ENCODE measurements around the gene STK17B.

The STK17B gene

DNA sequence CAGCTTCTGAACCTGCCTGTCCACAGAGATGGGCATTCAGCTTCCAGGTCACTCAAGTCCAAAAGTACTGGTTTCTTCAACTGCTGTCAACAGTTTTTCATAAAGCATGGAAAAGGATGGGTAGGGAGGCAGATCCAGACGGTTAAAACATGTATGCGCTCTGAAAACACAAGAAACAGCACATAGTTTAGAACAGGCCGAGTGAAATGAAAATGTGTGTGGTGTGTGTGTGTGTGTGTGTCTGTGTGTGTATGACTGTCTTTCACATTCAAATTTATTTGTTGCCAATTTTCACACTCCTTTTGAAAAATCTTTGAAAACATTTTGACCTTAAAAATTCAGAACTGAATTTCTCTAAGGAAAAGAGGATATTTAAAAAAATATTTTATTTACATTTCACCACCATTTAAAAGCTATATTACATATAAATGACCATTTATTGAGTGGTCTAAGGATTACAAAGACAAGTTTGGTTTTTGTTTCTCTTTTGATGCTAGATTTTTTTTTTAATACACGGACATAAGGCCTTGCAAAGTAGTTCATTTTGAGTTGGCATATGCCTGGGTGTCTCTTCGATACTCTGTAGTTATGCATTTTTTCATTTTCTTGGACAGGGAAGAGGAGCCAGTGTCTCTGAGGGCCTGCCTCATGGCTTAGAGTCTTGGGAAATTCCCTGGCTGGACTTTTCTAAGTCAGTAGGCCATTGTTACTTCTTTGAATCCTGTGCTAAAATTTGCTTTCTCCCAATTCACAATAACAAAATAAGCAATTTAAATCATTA, 30.0 kb upstream of the STK17B start:
- Histone ChIP-seq H3K4me2 (ENCODE audit: insufficient read depth, low read length, poor library complexity, severe bottlenecking) (no peak overlapping the region), H2AK5ac (ENCODE audit: low read depth, low read length) (no peak overlapping the region), H3K4me3 (ENCODE audit: low read length in 2 of 2) (no peak overlapping the region), H3K9ac (ENCODE audit: low read depth, low read length, poor library complexity) (no peak overlapping the region), H3K4me1 (ENCODE audit: control insufficient read depth in 2 of 2, insufficient read depth in 1 of 2, low read depth in 1 of 2, low read length in 2 of 2) (no peaks in the 10 kb centered on the region), H3K27me3 (ENCODE audit: control insufficient read depth in 3 of 3, insufficient read depth in 3 of 3, low read depth in 1 of 3, low read length in 3 of 3) (no peaks in the 10 kb centered on the region), H3K23ac (ENCODE audit: low read depth, low read length, poor library complexity) (no peak overlapping the region), H3K14ac (ENCODE audit: low read length) (no peak overlapping the region), H3K79me1 (ENCODE audit: low read depth, low read length) (no peaks in the 10 kb centered on the region), H3K9me3 (replicated peaks in 1 of 2; ENCODE audit: control insufficient read depth in 2 of 2, insufficient read depth in 1 of 2, low read depth in 1 of 2, low read length in 2 of 2) (no peaks in the 10 kb centered on the region), H2BK5ac (ENCODE audit: low read length) (no peak overlapping the region), H2BK120ac (ENCODE audit: low read depth, low read length) (no peak overlapping the region), H2BK15ac (ENCODE audit: low read length) (no peak overlapping the region), H2BK12ac (ENCODE audit: low read length) (no peak overlapping the region), H3K27ac (replicated peaks; ENCODE audit: low read length) (no peak overlapping the region), H3K18ac (ENCODE audit: low read length) (no peak overlapping the region), H2AFZ (ENCODE audit: low read length) (no peak overlapping the region), H4K91ac (ENCODE audit: low read depth, low read length, poor library complexity) (no peak overlapping the region), H3K4ac (ENCODE audit: low read length) (no peak overlapping the region), H4K8ac (ENCODE audit: low read depth, low read length) (no peak overlapping the region), H3K36me3 (replicated peaks in 1 of 2; ENCODE audit: control insufficient read depth in 2 of 2, insufficient read depth in 2 of 2, low read length in 2 of 2) (no peaks in the 10 kb centered on the region)
- no peak for DNase-seq (ENCODE audit: low spot score)
- no CpG with 5 or more reads among the region's 5 CpGs for WGBS, 2 donors (ENCODE audit: extremely low coverage in 2 of 2, insufficient read length in 2 of 2, insufficient replicate concordance in 1 of 2)

DNA sequence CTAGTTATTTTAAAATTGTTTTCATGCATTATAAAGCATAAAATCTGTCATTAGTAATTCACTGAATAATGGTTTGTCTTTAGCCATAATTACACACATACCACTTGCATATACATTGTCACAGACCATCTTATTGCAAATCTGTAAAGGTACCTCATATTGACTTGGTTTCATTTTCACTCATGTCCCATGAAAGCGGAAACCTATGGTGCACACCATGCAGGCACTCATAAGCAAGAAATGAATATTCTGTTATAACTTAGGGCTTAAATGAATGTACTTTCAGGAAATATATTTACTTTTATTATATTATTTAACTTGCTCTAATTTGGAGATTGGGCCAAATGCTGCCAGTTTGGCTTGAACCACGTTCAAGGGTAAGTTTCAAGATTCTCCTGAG, 29.2 kb upstream of the STK17B start:
- Histone ChIP-seq H3K4ac (ENCODE audit: low read length) (no peak overlapping the region), H2BK120ac (ENCODE audit: low read depth, low read length) (no peak overlapping the region), H3K18ac (ENCODE audit: low read length) (no peak overlapping the region), H3K4me2 (ENCODE audit: insufficient read depth, low read length, poor library complexity, severe bottlenecking) (no peak overlapping the region), H3K27me3 (ENCODE audit: control insufficient read depth in 3 of 3, insufficient read depth in 3 of 3, low read depth in 1 of 3, low read length in 3 of 3) (no peaks in the 10 kb centered on the region), H3K36me3 (replicated peaks in 1 of 2; ENCODE audit: control insufficient read depth in 2 of 2, insufficient read depth in 2 of 2, low read length in 2 of 2) (no peaks in the 10 kb centered on the region), H3K79me1 (ENCODE audit: low read depth, low read length) (no peaks in the 10 kb centered on the region), H3K9ac (ENCODE audit: low read depth, low read length, poor library complexity) (no peak overlapping the region), H2AK5ac (ENCODE audit: low read depth, low read length) (no peak overlapping the region), H3K4me1 (ENCODE audit: control insufficient read depth in 2 of 2, insufficient read depth in 1 of 2, low read depth in 1 of 2, low read length in 2 of 2) (no peaks in the 10 kb centered on the region), H3K4me3 (ENCODE audit: low read length in 2 of 2) (no peak overlapping the region), H3K9me3 (replicated peaks in 1 of 2; ENCODE audit: control insufficient read depth in 2 of 2, insufficient read depth in 1 of 2, low read depth in 1 of 2, low read length in 2 of 2) (no peaks in the 10 kb centered on the region), H2BK15ac (ENCODE audit: low read length) (no peak overlapping the region), H3K14ac (ENCODE audit: low read length) (no peak overlapping the region), H3K27ac (replicated peaks; ENCODE audit: low read length) (no peak overlapping the region), H2BK12ac (ENCODE audit: low read length) (no peak overlapping the region), H2AFZ (ENCODE audit: low read length) (no peak overlapping the region), H4K8ac (ENCODE audit: low read depth, low read length) (no peak overlapping the region), H3K23ac (ENCODE audit: low read depth, low read length, poor library complexity) (no peak overlapping the region), H2BK5ac (ENCODE audit: low read length) (no peak overlapping the region), H4K91ac (ENCODE audit: low read depth, low read length, poor library complexity) (no peak overlapping the region)
- no peak for DNase-seq (ENCODE audit: low spot score)
- no CpG with 5 or more reads among the region's 2 CpGs for WGBS, 2 donors (ENCODE audit: extremely low coverage in 2 of 2, insufficient read length in 2 of 2, insufficient replicate concordance in 1 of 2)

DNA sequence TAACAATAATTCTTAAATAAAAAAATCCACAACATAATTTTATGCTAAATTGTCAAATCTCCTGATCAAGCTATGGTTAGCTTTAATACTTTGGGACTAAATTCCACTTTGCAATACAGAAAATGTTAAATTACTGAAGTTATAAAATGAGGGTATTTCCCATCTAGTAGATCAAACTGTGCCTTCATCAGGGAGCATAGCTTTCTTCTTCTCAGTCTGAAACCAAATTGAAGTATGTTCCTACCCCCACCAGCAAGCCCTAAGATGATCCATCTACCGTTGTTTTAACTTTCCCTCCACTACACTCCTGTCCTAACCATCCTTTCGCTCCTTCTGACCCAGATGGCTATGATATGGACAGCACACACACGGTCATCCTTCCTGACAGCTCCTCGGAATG, 24.4 kb upstream of the STK17B start:
- Histone ChIP-seq H2BK15ac (ENCODE audit: low read length) (no peak overlapping the region), H2BK5ac (ENCODE audit: low read length) (no peak overlapping the region), H3K9me3 (replicated peaks in 1 of 2; ENCODE audit: control insufficient read depth in 2 of 2, insufficient read depth in 1 of 2, low read depth in 1 of 2, low read length in 2 of 2) (no peaks in the 10 kb centered on the region), H4K8ac (ENCODE audit: low read depth, low read length) (no peak overlapping the region), H3K4me2 (ENCODE audit: insufficient read depth, low read length, poor library complexity, severe bottlenecking) (no peak overlapping the region), H3K18ac (ENCODE audit: low read length) (no peak overlapping the region), H3K4ac (ENCODE audit: low read length) (no peak overlapping the region), H3K4me3 (ENCODE audit: low read length in 2 of 2) (no peak overlapping the region), H2AFZ (ENCODE audit: low read length) (no peak overlapping the region), H3K36me3 (replicated peaks in 1 of 2; ENCODE audit: control insufficient read depth in 2 of 2, insufficient read depth in 2 of 2, low read length in 2 of 2) (no peaks in the 10 kb centered on the region), H3K27me3 (ENCODE audit: control insufficient read depth in 3 of 3, insufficient read depth in 3 of 3, low read depth in 1 of 3, low read length in 3 of 3) (peaks cover 0 to 7% (median 0%) of the 10 kb centered on the region in 3 experiments), H4K91ac (ENCODE audit: low read depth, low read length, poor library complexity) (no peak overlapping the region), H2BK120ac (ENCODE audit: low read depth, low read length) (no peak overlapping the region), H2BK12ac (ENCODE audit: low read length) (no peak overlapping the region), H2AK5ac (ENCODE audit: low read depth, low read length) (no peak overlapping the region), H3K14ac (ENCODE audit: low read length) (no peak overlapping the region), H3K9ac (ENCODE audit: low read depth, low read length, poor library complexity) (no peak overlapping the region), H3K79me1 (ENCODE audit: low read depth, low read length) (no peaks in the 10 kb centered on the region), H3K4me1 (ENCODE audit: control insufficient read depth in 2 of 2, insufficient read depth in 1 of 2, low read depth in 1 of 2, low read length in 2 of 2) (no peaks in the 10 kb centered on the region), H3K27ac (replicated peaks; ENCODE audit: low read length) (no peak overlapping the region), H3K23ac (ENCODE audit: low read depth, low read length, poor library complexity) (no peak overlapping the region)
- DNase-seq (ENCODE audit: low spot score): no peak
- WGBS, 2 donors (ENCODE audit: extremely low coverage in 2 of 2, insufficient read length in 2 of 2, insufficient replicate concordance in 1 of 2): no CpG with 5 or more reads among the region's 4 CpGs

DNA sequence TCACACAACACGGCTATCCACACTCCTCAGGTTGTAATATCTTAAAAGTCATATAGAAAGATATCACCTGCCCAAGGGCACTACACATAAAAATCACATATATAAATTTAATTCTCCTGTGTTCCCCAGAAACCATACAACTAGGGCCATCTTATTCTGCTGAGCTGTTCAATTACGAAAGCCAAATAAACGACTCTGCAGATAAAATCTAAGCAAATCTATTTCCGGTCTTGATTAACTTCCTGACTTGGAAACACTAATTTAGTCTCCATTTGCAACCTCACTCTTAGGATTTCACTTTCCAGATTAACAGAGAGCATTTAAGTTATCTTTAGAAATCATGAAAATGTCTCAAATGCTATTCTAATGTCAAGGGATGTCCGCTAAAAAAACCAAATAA, 23.9 kb upstream of the STK17B start:
- no peak overlapping the region for H3K14ac ChIP-seq (ENCODE audit: low read length)
- no peak overlapping the region for H2AK5ac ChIP-seq (ENCODE audit: low read depth, low read length)
- H4K91ac ChIP-seq (ENCODE audit: low read depth, low read length, poor library complexity): no peak overlapping the region
- no peak overlapping the region for H3K4me3 ChIP-seq (ENCODE audit: low read length in 2 of 2)
- H3K4me1 ChIP-seq (ENCODE audit: control insufficient read depth in 2 of 2, insufficient read depth in 1 of 2, low read depth in 1 of 2, low read length in 2 of 2): no peaks in the 10 kb centered on the region
- no peak overlapping the region for H2AFZ ChIP-seq (ENCODE audit: low read length)
- H3K9me3 ChIP-seq (replicated peaks in 1 of 2; ENCODE audit: control insufficient read depth in 2 of 2, insufficient read depth in 1 of 2, low read depth in 1 of 2, low read length in 2 of 2): no peaks in the 10 kb centered on the region
- H3K36me3 ChIP-seq (replicated peaks in 1 of 2; ENCODE audit: control insufficient read depth in 2 of 2, insufficient read depth in 2 of 2, low read length in 2 of 2): no peaks in the 10 kb centered on the region
- H3K4ac ChIP-seq (ENCODE audit: low read length): no peak overlapping the region
- no peak overlapping the region for H2BK120ac ChIP-seq (ENCODE audit: low read depth, low read length)
- H3K23ac ChIP-seq (ENCODE audit: low read depth, low read length, poor library complexity): no peak overlapping the region
- no CpG with 5 or more reads among the region's 5 CpGs for WGBS, 2 donors (ENCODE audit: extremely low coverage in 2 of 2, insufficient read length in 2 of 2, insufficient replicate concordance in 1 of 2)
- H2BK5ac ChIP-seq (ENCODE audit: low read length): no peak overlapping the region
- H3K4me2 ChIP-seq (ENCODE audit: insufficient read depth, low read length, poor library complexity, severe bottlenecking): no peak overlapping the region
- no peak overlapping the region for H4K8ac ChIP-seq (ENCODE audit: low read depth, low read length)
- H3K27ac ChIP-seq (replicated peaks; ENCODE audit: low read length): no peak overlapping the region
- H3K79me1 ChIP-seq (ENCODE audit: low read depth, low read length): no peaks in the 10 kb centered on the region
- peaks cover 0 to 7% (median 0%) of the 10 kb centered on the region in 3 experiments for H3K27me3 ChIP-seq (ENCODE audit: control insufficient read depth in 3 of 3, insufficient read depth in 3 of 3, low read depth in 1 of 3, low read length in 3 of 3)
- H3K18ac ChIP-seq (ENCODE audit: low read length): no peak overlapping the region
- no peak for DNase-seq (ENCODE audit: low spot score)
- H3K9ac ChIP-seq (ENCODE audit: low read depth, low read length, poor library complexity): no peak overlapping the region
- H2BK15ac ChIP-seq (ENCODE audit: low read length): no peak overlapping the region
- H2BK12ac ChIP-seq (ENCODE audit: low read length): no peak overlapping the region
